Keratinocyte (primary cell): ENCODE measurements around the gene GRK5. TPM values are rescaled to one million over a fixed set of nuclear protein-coding genes. Genes with fewer than 3 reads are reported as not detected.

Experiments
- DNase-seq: peaks from one replicate; pipeline ENCODE4 v3.0.0-alpha.2; 2011; ENCODE audit warnings: low read depth, missing footprints, low spot score
- FAIRE-seq: peaks from 2 replicates; lab custom pipeline; 2011; peaks lifted over from hg19 to GRCh38; lab: Jason Lieb, UNC
- H2AFZ ChIP-seq: 2 replicates; pipeline ENCODE4 v1.6.0; 2012; ENCODE audit warnings: low read length, control low read depth, inconsistent platforms; ENCODE audit not compliant: control insufficient read depth
- H3K27ac ChIP-seq: 2 replicates; pipeline ENCODE4 v1.5.1; 2011; ENCODE audit warnings: low read length; ENCODE audit not compliant: control insufficient read depth, insufficient read depth
- H3K27me3 ChIP-seq: 3 replicates; pipeline ENCODE4 v1.6.0; 2011; ENCODE audit warnings: low read length; ENCODE audit not compliant: control insufficient read depth, insufficient read depth; ENCODE audit errors: extremely low read depth
- H3K36me3 ChIP-seq, 2 experiments: 2 replicates in 1 of 2; 3 replicates in 1 of 2; pipeline ENCODE4 v1.5.1; 2011; ENCODE audit warnings: low read length in 2 of 2, mild to moderate bottlenecking in 1 of 2; ENCODE audit not compliant: control insufficient read depth in 2 of 2, insufficient read depth in 2 of 2; ENCODE audit errors: extremely low read depth in 1 of 2
- H3K4me1 ChIP-seq: 3 replicates; pipeline ENCODE4 v1.5.1; 2011; ENCODE audit warnings: low read length; ENCODE audit not compliant: control insufficient read depth, insufficient read depth; ENCODE audit errors: extremely low read depth
- H3K4me2 ChIP-seq: 3 replicates; pipeline ENCODE4 v1.6.0; 2011; ENCODE audit warnings: low read depth, low read length; ENCODE audit not compliant: control insufficient read depth, insufficient read depth; ENCODE audit errors: extremely low read depth
- H3K4me3 ChIP-seq, 3 experiments: fragments of 200-600 bp in 1 of 3; sonication (generic) in 1 of 3; 2 replicates in 2 of 3; 3 replicates in 1 of 3; pipeline ENCODE4 v1.5.1; 2011 to 2016; ENCODE audit warnings: low read length in 3 of 3, mild to moderate bottlenecking in 3 of 3, control low read depth in 2 of 3, inconsistent platforms in 1 of 3, low read depth in 1 of 3, mixed read lengths in 1 of 3, mixed run types in 1 of 3, moderate library complexity in 1 of 3; ENCODE audit not compliant: control insufficient read depth in 2 of 3, insufficient read depth in 2 of 3; ENCODE audit errors: extremely low read depth in 1 of 3
- H3K79me2 ChIP-seq: 2 replicates; pipeline ENCODE4 v1.6.0; 2012; ENCODE audit warnings: low read length; ENCODE audit not compliant: control insufficient read depth, insufficient read depth
- H3K9ac ChIP-seq: 3 replicates; pipeline ENCODE4 v1.6.0; 2011; ENCODE audit warnings: low read length; ENCODE audit not compliant: control insufficient read depth, insufficient read depth; ENCODE audit errors: extremely low read depth
- H3K9me1 ChIP-seq: 3 replicates; pipeline ENCODE4 v1.6.0; 2011; ENCODE audit warnings: low read length; ENCODE audit not compliant: control insufficient read depth, insufficient read depth; ENCODE audit errors: extremely low read depth
- H3K9me3 ChIP-seq: 2 replicates; pipeline ENCODE4 v1.5.1; 2012; ENCODE audit warnings: low read depth, low read length; ENCODE audit not compliant: control insufficient read depth
- H4K20me1 ChIP-seq: 3 replicates; pipeline ENCODE4 v1.6.0; 2011; ENCODE audit warnings: low read length; ENCODE audit not compliant: control insufficient read depth, insufficient read depth; ENCODE audit errors: extremely low read depth
- CTCF ChIP-seq, 3 experiments: IDR thresholded peaks in 1 of 3; conservative IDR thresholded peaks in 1 of 3; optimal IDR thresholded peaks in 1 of 3; 2 replicates in 2 of 3; 3 replicates in 1 of 3; pipeline versions ENCODE3 to v1.5.1; 2011; ENCODE audit warnings: low read length in 3 of 3, mild to moderate bottlenecking in 3 of 3, moderate library complexity in 2 of 3, control low read depth in 1 of 3, inconsistent platforms in 1 of 3; ENCODE audit not compliant: insufficient read depth in 2 of 3; ENCODE audit errors: extremely low read depth in 1 of 3
- EZH2 ChIP-seq: IDR thresholded peaks from one replicate; pipeline ENCODE4 v1.6.1; 2012; ENCODE audit warnings: inconsistent platforms, mild to moderate bottlenecking, low read length, moderate library complexity
- dilution Hi-C: fragments of 300-500 bp; cut with MboI; formaldehyde crosslinking; loops from one replicate; pipeline ENCODE4 v1.7.0; 2020; ENCODE audit warnings: low sequenced_read_pairs; ENCODE audit not compliant: extremely low pct_ligation_motif_present
- polyA plus RNA-seq, 5 experiments: library from polyadenylated mRNA; depleted of rRNA in 3 of 5; stranded (reverse) in 3 of 5; stranded (forward) in 1 of 5; unstranded in 1 of 5; fragments of >200 nt; gene quantifications; 1 replicate in 1 of 5; 2 replicates in 3 of 5; 3 replicates in 1 of 5; pipeline versions ENCODE4 v1.2.1 to v1.2.3, GENCODE V29; 2011 to 2012; ENCODE audit warnings: missing spikeins in 2 of 5, low read depth in 1 of 5, low replicate concordance in 1 of 5

GRK5 gene
- polyA plus RNA-seq, 1 donor (not counting 4 experiments of a cell fraction or from before 2014, with no cell fraction given) = 7.6 TPM

GRCh38 chr10:119165171-119166117 lies 41.9 kb upstream of the GRK5 start, which contains the start of gene SFXN4:
SFXN4 (minus strand) TSS chr10:119165714; CDS start chr10:119165647, 67 bp downstream.
- H3K36me3 ChIP-seq = peaks cover 14 to 18% of the 10 kb centered on the region in 2 experiments
- H3K27me3 ChIP-seq = no peaks in the 10 kb centered on the region
- no peak for FAIRE-seq

GRCh38 chr10:119166118-119166500 lies 41.3 kb upstream of the GRK5 start:
- Histone ChIP-seq H3K27me3 (no peaks in the 10 kb centered on the region), H3K9ac (peak overlapping the region; percentile 86), H3K4me2 (peak overlapping the region; percentile 94), H3K9me3 (no peaks in the 10 kb centered on the region), H2AFZ (peak overlapping the region; percentile 86), H3K4me1 (peaks cover 20% of the 10 kb centered on the region), H3K9me1 (no peaks in the 10 kb centered on the region), H3K27ac (peak overlapping the region; percentile 73), H3K79me2 (peaks cover 3% of the 10 kb centered on the region), H4K20me1 (no peaks in the 10 kb centered on the region), H3K4me3 (peak overlapping the region; percentile 64 to 84 (median 76)), H3K36me3 (peaks cover 15 to 16% of the 10 kb centered on the region in 2 experiments)
- dilution Hi-C loops = no loop called here
- no peak for FAIRE-seq
- no peak for DNase-seq
- no peak for TF ChIP-seq EZH2
- no peak for TF ChIP-seq CTCF (optimal IDR thresholded peaks at IDR 0.05 in 1 of 3, IDR thresholded peaks at IDR 0.05 in 1 of 3, conservative IDR thresholded peaks at IDR 0.05 in 1 of 3; ENCODE audit: extremely low read depth in 1 of 3, insufficient read depth in 2 of 3, low read length in 3 of 3)

More at GRCh38 chr10:119165171-119166117, 41.9 kb upstream of the GRK5 start, which contains the start of gene SFXN4:
- no peaks in the 10 kb centered on the region for H3K9me1 ChIP-seq
- H3K79me2 ChIP-seq = peaks cover 3% of the 10 kb centered on the region
- H3K27ac ChIP-seq = peak within 1 kb of the TSS; percentile 73
- peak within 1 kb of the TSS; percentile 64 to 84 (median 76) for H3K4me3 ChIP-seq
- peaks cover 20% of the 10 kb centered on the region for H3K4me1 ChIP-seq
- H4K20me1 ChIP-seq = no peaks in the 10 kb centered on the region
- peak within 1 kb of the TSS; percentile 86 for H3K9ac ChIP-seq
- no peak for DNase-seq
- no peak for TF ChIP-seq EZH2
- peak in 1 of 3 experiments; percentile 17 for TF ChIP-seq CTCF (optimal IDR thresholded peaks at IDR 0.05 in 1 of 3, IDR thresholded peaks at IDR 0.05 in 1 of 3, conservative IDR thresholded peaks at IDR 0.05 in 1 of 3; ENCODE audit: extremely low read depth in 1 of 3, insufficient read depth in 2 of 3, low read length in 3 of 3)
- dilution Hi-C loops = no loop called here
- peak within 1 kb of the TSS; percentile 94 for H3K4me2 ChIP-seq
- H3K9me3 ChIP-seq = no peaks in the 10 kb centered on the region
- H2AFZ ChIP-seq = peak within 1 kb of the TSS; percentile 86
